Uterus (tissue), 2 donors: ENCODE measurements around the gene LTB4R2.

Experiments used
- CTCF ChIP-seq, 4 experiments: fragments of 200-600 bp in 2 of 4; fragments of 450-650 bp in 2 of 4; sonication (generic) in 2 of 4; IDR thresholded peaks; one replicate each; pipeline ENCODE4 v1.5.1; 2016 to 2019; ENCODE audit warnings: antibody characterized with exemption in 4 of 4, mild to moderate bottlenecking in 2 of 4, moderate library complexity in 1 of 4
- POLR2A ChIP-seq, 2 donors: fragments of 450-650 bp; IDR thresholded peaks; one replicate each; pipeline ENCODE4 v1.6.1; 2016; ENCODE audit warnings: antibody characterized with exemption in 2 of 2, mild to moderate bottlenecking in 1 of 2, moderate library complexity in 1 of 2

- no peak for TF ChIP-seq CTCF (IDR thresholded peaks at IDR 0.05)
- TF ChIP-seq POLR2A (IDR thresholded peaks at IDR 0.05), result no peak
Observed at GRCh38 chr14:24337144-24337823, 27.3 kb downstream of the LTB4R2 start.
